OCI-LY1 (cell line): Measurements from ENCODE around the gene CFAP251.

ENCODE experiments used
- H2AFZ ChIP-seq: fragments of 200-600 bp; sonication (generic), shearing (Covaris generic); 2 replicates; pipeline ENCODE4 v1.6.0; 2014; ENCODE audit warnings: antibody characterized with exemption, mild to moderate bottlenecking, low read length
- H3F3A ChIP-seq: fragments of 200-600 bp; sonication (generic), shearing (Covaris generic); 2 replicates; pipeline ENCODE4 v1.6.0; 2014; ENCODE audit warnings: mild to moderate bottlenecking, antibody characterized with exemption, low read length, moderate library complexity; ENCODE audit not compliant: insufficient read depth
- H3K27ac ChIP-seq: fragments of 200-600 bp; sonication (generic); 2 replicates; pipeline ENCODE4 v1.5.1; 2014; ENCODE audit warnings: low read length, mixed run types, mild to moderate bottlenecking, low read depth; ENCODE audit not compliant: poor library complexity, severe bottlenecking
- H3K27me3 ChIP-seq: fragments of 200-600 bp; sonication (generic); 2 replicates; pipeline ENCODE4 v1.6.0; 2014; ENCODE audit warnings: antibody characterized with exemption, mild to moderate bottlenecking, low read length, moderate library complexity; ENCODE audit not compliant: insufficient read depth
- H3K36me3 ChIP-seq: fragments of 200-600 bp; sonication (generic); 2 replicates; pipeline ENCODE4 v1.6.1; 2014; ENCODE audit warnings: mild to moderate bottlenecking, antibody characterized with exemption, low read length, moderate library complexity, mixed read lengths; ENCODE audit not compliant: insufficient read depth
- H3K4me1 ChIP-seq: fragments of 200-600 bp; sonication (generic); 2 replicates; pipeline ENCODE4 v1.5.1; 2014; ENCODE audit warnings: mild to moderate bottlenecking, low read length, moderate library complexity; ENCODE audit not compliant: insufficient read depth, severe bottlenecking
- H3K4me2 ChIP-seq: fragments of 200-600 bp; sonication (generic), shearing (Covaris generic); 2 replicates; pipeline ENCODE4 v1.6.1; 2014; ENCODE audit warnings: low read length
- H3K4me3 ChIP-seq: fragments of 200-600 bp; sonication (generic); 2 replicates; pipeline ENCODE4 v1.5.1; 2014; ENCODE audit warnings: low read length, low read depth, mild to moderate bottlenecking, mixed read lengths; ENCODE audit not compliant: poor library complexity, severe bottlenecking
- H3K79me2 ChIP-seq: fragments of 200-600 bp; shearing (Covaris generic); 2 replicates; pipeline ENCODE4 v1.6.1; 2016; ENCODE audit warnings: mixed run types, low read length, mixed read lengths; ENCODE audit not compliant: insufficient read depth
- H3K9ac ChIP-seq: fragments of 200-600 bp; sonication (generic), shearing (Covaris generic); 2 replicates; pipeline ENCODE4 v1.6.1; 2014; ENCODE audit warnings: mild to moderate bottlenecking, low read length, mixed read lengths
- H3K9me2 ChIP-seq: fragments of 200-600 bp; sonication (generic), shearing (Covaris generic); 2 replicates; pipeline ENCODE4 v1.6.1; 2014; ENCODE audit warnings: low read depth, mild to moderate bottlenecking, low read length, mixed read lengths
- H3K9me3 ChIP-seq: fragments of 200-600 bp; shearing (Covaris generic); 2 replicates; pipeline ENCODE4 v1.6.1; 2014; ENCODE audit warnings: low read length, mixed read lengths
- H4K20me1 ChIP-seq: fragments of 200-600 bp; sonication (generic), shearing (Covaris generic); 2 replicates; pipeline ENCODE4 v1.6.0; 2016; ENCODE audit warnings: mild to moderate bottlenecking, low read length; ENCODE audit not compliant: insufficient read depth
- CTCF ChIP-seq: fragments of 200-600 bp; sonication (generic), shearing (Covaris generic); IDR thresholded peaks from 2 replicates; pipeline ENCODE4 v1.5.1; 2017; ENCODE audit warnings: mild to moderate bottlenecking, antibody characterized with exemption, low read length, moderate library complexity, mixed read lengths
- EZH2 ChIP-seq: fragments of 200-600 bp; sonication (generic), shearing (Covaris generic); IDR thresholded peaks from 2 replicates; pipeline ENCODE4 v1.8.0; 2017; ENCODE audit warnings: borderline replicate concordance, mixed run types, mild to moderate bottlenecking, antibody characterized with exemption, low read length, moderate library complexity, mixed read lengths

CFAP251 gene

DNA sequence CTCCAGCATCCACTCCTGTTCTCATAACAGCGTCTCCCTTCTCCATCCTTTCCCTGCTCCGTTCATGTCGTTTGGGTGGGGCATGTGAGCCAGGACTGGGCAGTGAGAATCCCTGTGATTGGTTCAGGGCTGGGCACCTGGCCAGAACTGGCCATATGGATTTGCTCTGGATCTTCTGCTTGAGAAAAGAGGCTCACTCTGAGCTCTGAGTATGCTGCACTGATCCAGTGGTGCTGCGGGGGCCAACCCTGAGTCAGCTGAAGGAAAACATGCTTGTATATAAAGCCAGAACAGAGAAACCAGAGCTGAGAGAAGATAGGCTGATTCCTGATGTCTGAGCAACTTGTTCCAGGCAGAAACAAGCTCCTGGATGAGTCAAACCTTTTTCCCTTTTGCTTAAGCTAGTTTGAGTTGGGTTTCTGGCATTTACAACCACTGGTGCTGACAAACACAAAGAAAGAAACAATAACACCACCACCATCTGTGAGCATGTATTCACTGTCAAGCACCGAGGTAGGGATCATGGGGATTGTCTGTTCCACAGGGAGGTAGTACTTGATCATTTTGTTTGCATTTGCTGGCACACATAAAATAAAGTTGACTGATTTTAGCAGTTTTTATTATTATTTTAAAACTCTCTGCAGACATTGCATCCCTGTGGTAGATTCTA is 45.7 kb upstream of the CFAP251 start:
- Histone ChIP-seq H2AFZ (no peak overlapping the region), H3K4me2 (no peak overlapping the region), H3K9me2 (no peaks in the 10 kb centered on the region), H3K9me3 (no peaks in the 10 kb centered on the region), H3K4me1 (no peaks in the 10 kb centered on the region), H3K36me3 (no peaks in the 10 kb centered on the region), H3K27me3 (no peaks in the 10 kb centered on the region), H3K4me3 (no peak overlapping the region), H3K27ac (no peak overlapping the region), H3K9ac (no peak overlapping the region), H4K20me1 (no peaks in the 10 kb centered on the region), H3F3A (no peaks in the 10 kb centered on the region), H3K79me2 (no peaks in the 10 kb centered on the region)
- TF ChIP-seq EZH2: no peak
- no peak for TF ChIP-seq CTCF

GRCh38 chr12:121873216-121873569 is 45.2 kb upstream of the CFAP251 start:
- Histone ChIP-seq H3K27me3 (no peaks in the 10 kb centered on the region), H4K20me1 (no peaks in the 10 kb centered on the region), H3K9ac (no peak overlapping the region), H2AFZ (no peak overlapping the region), H3K9me3 (no peaks in the 10 kb centered on the region), H3K4me2 (no peak overlapping the region), H3K79me2 (no peaks in the 10 kb centered on the region), H3K4me3 (no peak overlapping the region), H3F3A (no peaks in the 10 kb centered on the region), H3K9me2 (no peaks in the 10 kb centered on the region), H3K36me3 (no peaks in the 10 kb centered on the region), H3K4me1 (no peaks in the 10 kb centered on the region), H3K27ac (no peak overlapping the region)
- TF ChIP-seq CTCF: no peak
- no peak for TF ChIP-seq EZH2

DNA sequence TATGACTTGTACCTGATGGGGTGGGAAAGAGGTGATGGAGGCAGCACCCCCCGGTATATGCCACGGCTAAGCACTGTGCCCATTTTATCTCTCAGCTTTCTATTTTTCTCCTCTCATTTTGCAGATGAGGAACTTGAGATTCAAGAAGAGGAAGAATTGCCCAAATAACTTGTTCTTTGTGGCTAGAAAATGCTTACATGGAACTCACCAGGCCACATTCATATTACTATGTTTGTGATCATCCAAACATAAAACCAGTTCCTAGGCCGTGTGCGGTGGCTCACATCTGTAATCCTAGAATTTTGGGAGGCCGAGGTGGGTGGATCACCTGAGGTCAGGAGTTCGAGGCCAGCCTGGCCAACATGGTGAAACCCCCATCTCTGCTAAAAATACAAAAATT is 44.3 kb upstream of the CFAP251 start:
- H3K4me3 ChIP-seq: no peak overlapping the region
- no peaks in the 10 kb centered on the region for H3F3A ChIP-seq
- H3K9ac ChIP-seq: no peak overlapping the region
- no peaks in the 10 kb centered on the region for H3K79me2 ChIP-seq
- H3K9me2 ChIP-seq: no peaks in the 10 kb centered on the region
- H2AFZ ChIP-seq: no peak overlapping the region
- no peaks in the 10 kb centered on the region for H4K20me1 ChIP-seq
- no peaks in the 10 kb centered on the region for H3K36me3 ChIP-seq
- no peak overlapping the region for H3K27ac ChIP-seq
- no peaks in the 10 kb centered on the region for H3K27me3 ChIP-seq
- H3K4me2 ChIP-seq: no peak overlapping the region
- no peaks in the 10 kb centered on the region for H3K9me3 ChIP-seq
- TF ChIP-seq CTCF (no peak), EZH2 (no peak)
- no peaks in the 10 kb centered on the region for H3K4me1 ChIP-seq
